ENCODE measurements around the gene ODAM. TPM values are rescaled to one million over a fixed set of nuclear protein-coding genes. Genes with fewer than 3 reads are reported as not detected.
"Not testable (repeated sequence)": the region's sequence is repeated elsewhere in the genome, so short reads cannot be mapped to it uniquely, and the experiment has no call there.

The ODAM gene
- total RNA-seq (2014; rRNA removed; shearing (Covaris generic)) = not detected in 2 replicates

- DNase-seq (ENCODE audit: low read depth) = no peak
These were observed at the start of gene ODAM for GRCh38 chr4:70195425-70195824. Gene ODAM, plus strand, starts transcription at chr4:70195725. Its CDS starts 819 bp downstream, at chr4:70196544.

DNA sequence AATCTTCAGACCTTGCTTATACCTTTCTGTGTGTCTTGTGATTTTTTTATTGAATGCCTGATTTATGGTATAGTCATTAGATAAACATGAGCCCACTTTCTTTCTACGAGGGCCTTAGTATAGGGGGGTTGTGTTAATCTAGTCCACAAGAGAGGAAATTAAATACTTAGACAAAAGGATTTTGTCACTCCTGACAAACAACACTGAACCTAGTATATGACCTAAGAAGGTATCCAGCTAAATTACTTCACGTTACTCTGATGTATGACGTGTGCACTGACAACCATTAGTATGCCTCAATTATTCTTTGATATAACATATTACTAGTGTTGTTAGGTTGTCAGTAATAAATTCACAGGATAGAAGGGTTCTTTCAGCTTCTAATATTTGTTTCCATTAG is 44.3 kb upstream of the ODAM start:
- DNase-seq (ENCODE audit: low read depth) = no peak

- no peak for DNase-seq (ENCODE audit: low read depth)
These were observed 43.4 kb upstream of the ODAM start for GRCh38 chr4:70152088-70152487.

DNA sequence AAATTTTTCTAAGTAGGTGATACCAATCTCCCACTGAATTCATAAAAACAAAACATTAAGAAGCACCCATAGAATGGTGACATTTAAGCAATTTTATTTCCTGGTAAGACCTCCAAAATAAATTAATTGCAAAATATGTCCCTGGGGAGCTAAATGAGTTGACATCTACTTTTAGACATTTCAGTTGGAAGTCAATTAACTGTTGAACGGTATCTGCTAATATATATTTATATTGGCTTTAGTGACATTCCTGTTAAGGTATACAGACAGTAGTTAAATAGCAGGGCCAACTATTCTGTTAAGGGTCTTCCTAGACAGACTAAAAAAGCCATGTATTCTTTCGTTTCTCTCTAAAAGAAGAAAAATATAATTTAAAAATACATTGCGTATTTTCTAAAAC is 41.6 kb upstream of the ODAM start, which contains the start of gene PRR27:
PRR27 (plus strand) TSS at position 301 of the 400 bp plus-strand sequence. CDS start 139 bp downstream, outside the sequence.
- no peak for DNase-seq (ENCODE audit: low read depth)

GRCh38 chr4:70158576-70158975 is 36.9 kb upstream of the ODAM start:
- no peak for DNase-seq (ENCODE audit: low read depth)

DNA sequence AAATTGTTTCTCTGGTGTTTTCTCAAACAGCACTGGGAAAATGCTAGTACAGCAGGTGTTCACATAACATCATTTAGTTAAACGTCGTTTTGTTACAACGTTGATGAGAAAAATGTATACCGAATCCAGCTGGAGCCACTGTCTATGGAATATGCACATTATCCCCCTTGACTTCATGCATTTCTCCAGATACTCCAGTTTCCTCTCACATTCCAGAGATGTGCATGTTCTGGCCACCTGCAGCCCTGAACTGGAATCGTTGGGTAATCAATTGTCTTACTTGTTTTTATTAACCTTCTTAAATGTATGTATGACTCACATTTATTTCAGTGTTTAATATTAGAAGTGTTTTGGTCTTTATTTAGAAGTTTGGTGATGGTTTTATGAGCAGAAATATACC is 18.4 kb upstream of the ODAM start:
- DNase-seq (ENCODE audit: low read depth) = no peak

GRCh38 chr4:70178075-70178660 is 17.4 kb upstream of the ODAM start:
- no peak for DNase-seq (ENCODE audit: low read depth)

DNA sequence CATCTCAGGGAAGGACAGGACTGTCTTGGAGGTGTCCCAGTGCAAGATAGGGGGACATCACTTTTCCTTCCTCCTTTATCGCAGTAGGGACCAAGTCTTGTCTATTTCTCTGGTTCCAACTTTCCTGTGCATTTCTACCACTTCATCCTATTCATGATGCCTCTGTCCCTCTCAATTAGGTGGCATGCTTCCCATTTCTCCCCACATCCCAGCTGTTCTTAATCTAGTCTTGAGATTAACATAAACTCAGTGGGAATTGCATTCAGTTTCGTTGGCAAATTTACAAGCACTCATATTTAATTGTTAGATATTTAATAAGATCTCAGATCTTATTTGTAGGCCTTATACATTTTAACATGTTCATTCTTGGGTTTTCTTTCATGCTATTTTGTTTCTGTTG is 15.7 kb upstream of the ODAM start:
- no peak for DNase-seq (ENCODE audit: low read depth)

DNA sequence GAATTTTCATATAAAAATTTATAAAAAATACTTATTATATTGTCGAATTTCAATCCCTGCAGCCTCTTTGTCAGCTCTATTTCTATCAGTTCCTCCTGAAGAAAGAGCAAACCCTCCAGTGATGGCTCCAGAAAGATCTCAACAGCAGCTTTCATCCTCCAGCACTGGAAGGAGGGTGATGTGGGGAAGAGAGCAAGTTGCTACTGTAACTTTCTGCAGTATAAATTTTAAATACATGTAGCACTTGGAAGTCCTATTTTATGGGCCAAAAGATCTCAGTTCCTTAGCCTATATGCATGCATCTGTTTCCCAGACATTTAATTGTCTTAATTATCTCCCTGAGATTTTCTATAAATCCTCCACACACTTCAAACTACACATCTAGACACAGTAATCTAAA is 13.7 kb upstream of the ODAM start:
- DNase-seq (ENCODE audit: low read depth) = no peak

DNA sequence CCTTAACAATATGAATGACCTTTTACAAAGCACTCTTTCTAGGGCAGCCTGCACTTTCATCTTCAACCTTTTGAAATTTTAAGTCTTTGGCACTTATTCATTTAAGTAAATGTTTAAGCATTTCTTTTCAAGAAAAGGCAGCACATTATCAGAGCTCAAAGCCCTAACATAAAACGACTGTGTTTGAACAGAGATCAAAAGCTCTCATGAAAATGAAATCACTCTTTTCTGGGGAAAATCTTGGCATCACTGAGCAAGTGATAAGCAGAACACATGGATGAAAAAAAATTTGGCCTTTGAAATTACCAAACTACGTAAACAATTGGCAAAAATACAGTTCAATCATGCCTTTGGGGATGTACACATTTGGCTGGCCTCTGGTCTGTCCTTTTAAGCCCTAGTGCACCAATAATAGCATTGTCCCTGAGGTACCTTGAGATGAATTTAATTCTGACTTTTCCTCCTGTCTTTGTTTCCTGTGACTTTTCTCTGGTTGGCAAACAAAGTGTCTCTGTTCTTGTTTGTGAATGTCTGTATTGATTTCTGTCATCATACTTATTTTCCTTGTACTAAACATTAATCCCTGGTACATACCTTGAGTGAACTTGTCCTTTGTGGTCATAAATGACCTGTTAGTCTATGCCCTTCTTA is 12.9 kb upstream of the ODAM start:
- DNase-seq (ENCODE audit: low read depth) = no peak

- no peak for DNase-seq (ENCODE audit: low read depth)
These were observed 12.2 kb upstream of the ODAM start for GRCh38 chr4:70183168-70183939.

DNA sequence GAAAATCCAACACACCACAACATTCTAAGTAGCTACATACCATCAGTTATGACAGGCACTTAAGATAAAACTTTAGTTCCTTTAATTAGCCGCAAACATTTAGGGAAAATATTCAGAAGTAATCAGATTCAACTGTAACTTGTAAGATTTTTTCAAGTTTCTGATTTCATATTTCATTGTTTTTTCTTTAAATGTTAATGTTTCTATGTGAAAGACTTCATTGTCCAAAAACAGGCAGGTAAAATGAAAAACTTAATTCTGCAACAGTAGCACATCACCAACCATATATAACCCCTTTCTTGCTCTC is 11.6 kb upstream of the ODAM start:
- no peak for DNase-seq (ENCODE audit: low read depth)

- no peak for DNase-seq (ENCODE audit: low read depth)
These were observed 8.3 kb upstream of the ODAM start for GRCh38 chr4:70187216-70187615.

- no peak for DNase-seq (ENCODE audit: low read depth)
These were observed 4.9 kb upstream of the ODAM start for GRCh38 chr4:70190579-70190978.

DNA sequence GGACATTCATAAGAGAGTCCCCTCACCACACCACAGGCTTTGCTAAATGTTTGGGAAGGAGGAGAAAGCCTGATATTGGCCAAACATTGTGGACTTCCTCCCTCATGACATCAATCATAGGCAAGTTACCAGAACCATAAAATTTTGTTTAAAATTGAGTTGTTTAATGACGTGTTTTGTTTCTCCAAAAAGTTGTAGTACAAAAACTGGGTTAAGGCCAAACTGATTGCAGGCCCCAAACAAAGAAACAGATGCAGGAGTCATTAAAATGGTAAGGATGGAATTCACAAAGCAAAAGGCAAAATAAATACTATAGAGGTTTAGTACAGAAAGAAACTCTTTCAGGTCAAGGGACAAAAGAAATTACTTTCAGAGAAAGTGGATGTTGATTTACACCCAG is 3.9 kb upstream of the ODAM start:
- DNase-seq (ENCODE audit: low read depth) = no peak

DNA sequence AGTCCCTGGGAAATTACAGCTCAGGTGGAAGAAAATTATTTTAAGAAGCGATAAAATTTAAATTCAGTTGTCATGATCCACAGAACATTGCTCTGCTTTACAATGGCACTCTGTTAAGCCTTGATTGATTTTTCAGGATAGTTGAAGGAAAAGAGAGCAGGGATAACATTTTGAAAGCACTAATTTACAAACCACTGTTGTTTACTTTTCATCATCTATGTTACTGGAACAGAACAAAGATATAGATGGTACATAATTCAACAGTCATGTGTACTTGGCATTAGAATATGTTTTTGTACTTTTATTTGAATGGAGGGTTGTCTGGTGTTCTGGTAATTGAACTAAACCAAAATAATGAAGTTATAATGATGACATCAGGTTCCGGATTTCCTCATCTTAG is 2.6 kb upstream of the ODAM start:
- DNase-seq (ENCODE audit: low read depth) = no peak

DNA sequence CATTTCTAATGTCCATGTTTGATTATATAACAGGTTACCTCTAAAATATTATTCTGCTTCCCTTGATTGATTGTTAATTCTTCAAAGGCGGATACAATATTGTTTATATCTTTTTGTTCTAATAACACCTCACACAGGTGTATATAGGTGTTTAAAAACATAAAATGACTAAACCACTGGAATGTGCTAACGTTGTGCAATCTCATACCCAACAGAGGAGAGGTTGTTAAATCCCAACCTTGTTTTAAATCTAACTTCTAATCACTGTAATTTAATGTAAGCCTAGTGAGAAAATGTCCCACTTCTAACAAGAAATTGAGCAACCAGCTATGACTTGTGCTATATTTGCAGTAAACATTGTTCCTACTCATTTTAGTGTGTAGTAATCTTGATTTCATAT is 1.3 kb downstream of the ODAM start:
- DNase-seq (ENCODE audit: low read depth) = no peak

DNA sequence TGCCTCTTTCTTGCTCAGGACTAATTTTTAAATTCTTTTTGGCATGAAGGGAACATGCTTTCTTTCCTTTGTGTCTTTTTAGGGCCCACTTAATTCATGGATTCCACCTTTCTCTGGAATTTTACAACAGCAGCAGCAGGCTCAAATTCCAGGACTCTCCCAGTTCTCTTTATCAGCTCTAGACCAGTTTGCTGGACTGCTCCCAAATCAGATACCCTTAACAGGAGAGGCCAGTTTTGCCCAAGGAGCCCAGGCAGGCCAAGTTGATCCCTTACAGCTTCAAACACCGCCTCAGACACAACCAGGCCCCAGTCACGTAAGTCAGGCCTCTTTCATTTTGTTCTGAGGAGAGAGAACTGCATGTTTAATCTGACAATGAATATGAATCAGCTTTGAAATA is 2.3 kb downstream of the ODAM start:
- no peak for DNase-seq (ENCODE audit: low read depth)

DNA sequence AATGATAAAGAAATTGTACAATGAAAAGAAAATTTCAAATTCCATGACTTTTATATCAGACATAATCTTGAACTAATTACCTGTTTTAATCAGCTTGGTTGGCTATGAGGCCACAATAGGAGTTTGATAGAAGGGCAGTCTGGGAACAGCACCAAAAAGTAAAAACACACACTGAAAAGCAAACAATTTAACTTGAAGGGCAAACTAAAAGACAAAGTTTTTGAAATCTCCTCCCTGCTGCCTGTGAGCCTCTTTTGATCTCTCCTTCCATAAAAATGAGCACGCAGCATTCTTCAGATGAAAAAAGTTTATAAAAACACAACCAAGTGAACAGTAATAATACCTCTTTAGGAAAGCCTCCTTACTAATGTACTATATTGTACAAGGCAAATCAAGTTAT is 8.1 kb downstream of the ODAM start:
- no peak for DNase-seq (ENCODE audit: low read depth)

- DNase-seq (ENCODE audit: low read depth) = not testable (repeated sequence)
These were observed 17.2 kb downstream of the ODAM start for GRCh38 chr4:70212752-70213151.

DNA sequence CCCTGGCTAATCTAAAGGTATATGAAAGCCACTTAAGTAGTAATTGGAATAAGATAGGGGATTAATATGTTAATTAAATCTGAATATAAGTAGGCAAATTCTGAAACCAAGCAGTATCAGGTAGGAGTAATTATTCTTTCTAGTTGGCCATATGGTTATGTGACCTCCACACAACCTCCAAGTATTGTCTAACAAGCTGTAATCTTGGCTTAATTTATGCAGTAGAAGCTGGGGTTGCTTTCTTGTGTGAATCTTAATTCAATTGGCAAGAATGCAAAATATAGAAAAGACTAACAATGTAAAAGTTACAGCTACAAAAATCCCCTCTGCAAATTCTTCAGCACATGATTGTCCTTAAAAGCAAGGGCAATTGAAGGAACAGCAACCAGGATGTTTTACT is 20.6 kb downstream of the ODAM start:
- not testable (repeated sequence) for DNase-seq (ENCODE audit: low read depth)

- not testable (repeated sequence) for DNase-seq (ENCODE audit: low read depth)
These were observed 21.0 kb downstream of the ODAM start for GRCh38 chr4:70216550-70216949.

DNA sequence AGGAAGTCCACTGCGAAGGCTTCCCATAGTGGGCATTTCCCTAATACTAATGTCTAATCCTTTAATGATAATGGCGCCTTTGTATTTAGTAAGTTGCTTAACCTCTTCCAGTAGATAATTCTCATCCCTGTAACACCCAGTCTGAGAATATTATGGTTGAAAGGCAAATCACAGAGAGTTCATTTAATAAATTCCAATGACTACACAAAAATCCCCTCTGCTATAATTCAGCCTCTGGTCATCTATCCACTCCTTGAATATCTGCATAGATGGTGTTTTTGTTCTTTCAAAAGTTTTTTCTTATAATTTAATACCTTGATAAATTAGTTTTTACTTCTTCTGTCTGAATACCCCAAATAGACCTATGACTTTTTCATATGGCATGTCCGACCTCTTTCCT is 25.9 kb downstream of the ODAM start:
- not testable (repeated sequence) for DNase-seq (ENCODE audit: low read depth)

All from RPMI7951 (cell line).